BLaER1 (cell line): Measurements from ENCODE around the gene DIP2C.
"Not testable (repeated sequence)": the region's sequence is repeated elsewhere in the genome, so short reads cannot be mapped to it uniquely, and the experiment has no call there.

Experiments used
- H3K27ac ChIP-seq: shearing (Covaris generic); formaldehyde crosslinking; 2 replicates; pipeline ENCODE4 v1.8.1; 2022
- H3K27me3 ChIP-seq: shearing (Covaris generic); formaldehyde crosslinking; 2 replicates; pipeline ENCODE4 v1.8.1; 2022
- H3K36me3 ChIP-seq: shearing (Covaris generic); formaldehyde crosslinking; 2 replicates; pipeline ENCODE4 v1.8.1; 2022
- H3K4me1 ChIP-seq: shearing (Covaris generic); formaldehyde crosslinking; 2 replicates; pipeline ENCODE4 v1.8.1; 2022
- H3K4me2 ChIP-seq: shearing (Covaris generic); formaldehyde crosslinking; 2 replicates; pipeline ENCODE4 v1.8.1; 2022
- H3K4me3 ChIP-seq: shearing (Covaris generic); formaldehyde crosslinking; 2 replicates; pipeline ENCODE4 v1.8.1; 2022
- H3K9ac ChIP-seq: shearing (Covaris generic); formaldehyde crosslinking; 2 replicates; pipeline ENCODE4 v1.8.1; 2022
- H3K9me3 ChIP-seq: shearing (Covaris generic); formaldehyde crosslinking; 2 replicates; pipeline ENCODE4 v1.8.1; 2022
- H4K20me1 ChIP-seq: shearing (Covaris generic); formaldehyde crosslinking; 2 replicates; pipeline ENCODE4 v1.8.1; 2022
- Cebpa-rat ChIP-seq: shearing (Covaris generic); IDR thresholded peaks from 2 replicates; pipeline ENCODE4 v1.8.1; 2022

The DIP2C gene

GRCh38 chr10:649445-649797 lies 40.0 kb downstream of the DIP2C start:
- H3K4me3 ChIP-seq: no peak overlapping the region
- no peak for TF ChIP-seq Cebpa-rat
- H3K9me3 ChIP-seq: peaks cover 12% of the 10 kb centered on the region
- peaks cover 29% of the 10 kb centered on the region for H3K4me1 ChIP-seq
- no peak overlapping the region for H3K9ac ChIP-seq
- no peak overlapping the region for H3K27ac ChIP-seq
- peaks cover 14% of the 10 kb centered on the region for H3K36me3 ChIP-seq
- H4K20me1 ChIP-seq: peaks cover 96% of the 10 kb centered on the region
- H3K4me2 ChIP-seq: no peak overlapping the region
- no peaks in the 10 kb centered on the region for H3K27me3 ChIP-seq

DNA sequence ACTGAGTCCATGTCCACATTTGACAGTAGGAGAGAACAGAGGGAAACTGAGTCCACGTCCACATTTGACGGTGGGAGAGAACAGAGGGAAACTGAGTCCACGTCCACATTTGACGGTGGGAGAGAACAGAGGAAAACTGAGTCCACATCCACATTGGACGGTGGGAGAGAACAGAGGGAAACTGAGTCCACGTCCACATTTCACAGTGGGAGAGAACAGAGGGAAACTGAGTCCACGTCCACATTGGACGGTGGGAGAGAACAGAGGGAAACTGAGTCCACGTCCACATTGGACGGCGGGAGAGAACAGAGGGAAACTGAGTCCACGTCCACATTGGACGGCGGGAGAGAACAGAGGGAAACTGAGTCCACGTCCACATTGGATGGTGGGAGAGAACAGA lies 42.4 kb downstream of the DIP2C start:
- H3K9me3 ChIP-seq: peaks cover 15% of the 10 kb centered on the region
- not testable (repeated sequence) for H3K27me3 ChIP-seq, H3K4me3 ChIP-seq, H3K27ac ChIP-seq, H3K4me2 ChIP-seq, H3K9ac ChIP-seq
- H4K20me1 ChIP-seq: peaks cover 96% of the 10 kb centered on the region
- H3K4me1 ChIP-seq: peaks cover 22% of the 10 kb centered on the region
- peaks cover 14% of the 10 kb centered on the region for H3K36me3 ChIP-seq

GRCh38 chr10:646118-646524 lies 43.3 kb downstream of the DIP2C start:
- Histone ChIP-seq H3K36me3 (peaks cover 14% of the 10 kb centered on the region), H3K27ac (no peak overlapping the region), H3K9ac (no peak overlapping the region), H3K9me3 (peaks cover 15% of the 10 kb centered on the region), H4K20me1 (peaks cover 96% of the 10 kb centered on the region), H3K4me3 (no peak overlapping the region), H3K4me2 (no peak overlapping the region), H3K4me1 (peaks cover 13% of the 10 kb centered on the region), H3K27me3 (no peaks in the 10 kb centered on the region)
- TF ChIP-seq Cebpa-rat: no peak

DNA sequence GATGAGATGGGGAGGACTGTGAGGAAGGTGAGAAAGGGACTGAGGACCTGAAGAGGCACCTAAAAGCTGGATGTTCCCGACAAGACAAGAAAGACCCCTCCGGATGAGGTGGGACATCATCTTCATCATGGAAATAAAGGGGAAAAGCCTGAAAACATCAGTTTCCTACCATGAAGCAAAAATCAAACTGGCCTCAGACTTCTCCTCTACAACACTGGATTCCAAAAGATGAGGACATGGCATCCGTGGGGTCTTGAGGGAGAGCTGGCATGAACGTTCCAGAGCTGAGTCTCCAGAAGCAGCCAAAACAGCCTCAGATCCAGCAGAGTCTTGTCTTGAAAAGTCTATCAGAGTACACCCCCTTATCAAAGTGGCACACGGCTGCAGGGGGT lies 44.5 kb downstream of the DIP2C start:
- Histone ChIP-seq H3K9me3 (peaks cover 15% of the 10 kb centered on the region), H4K20me1 (peaks cover 96% of the 10 kb centered on the region), H3K4me1 (peaks cover under 1% of the 10 kb centered on the region; the same call in 1 of the 2 replicates), H3K9ac (no peak overlapping the region), H3K27ac (no peak overlapping the region), H3K27me3 (no peaks in the 10 kb centered on the region), H3K36me3 (peaks cover 7% of the 10 kb centered on the region), H3K4me3 (no peak overlapping the region), H3K4me2 (no peak overlapping the region)
- no peak for TF ChIP-seq Cebpa-rat

- Histone ChIP-seq H3K27ac (no peak overlapping the region), H4K20me1 (peaks cover 97% of the 10 kb centered on the region)
- no peak for TF ChIP-seq Cebpa-rat
These were observed 45.2 kb downstream of the DIP2C start for GRCh38 chr10:644076-644942.

DNA sequence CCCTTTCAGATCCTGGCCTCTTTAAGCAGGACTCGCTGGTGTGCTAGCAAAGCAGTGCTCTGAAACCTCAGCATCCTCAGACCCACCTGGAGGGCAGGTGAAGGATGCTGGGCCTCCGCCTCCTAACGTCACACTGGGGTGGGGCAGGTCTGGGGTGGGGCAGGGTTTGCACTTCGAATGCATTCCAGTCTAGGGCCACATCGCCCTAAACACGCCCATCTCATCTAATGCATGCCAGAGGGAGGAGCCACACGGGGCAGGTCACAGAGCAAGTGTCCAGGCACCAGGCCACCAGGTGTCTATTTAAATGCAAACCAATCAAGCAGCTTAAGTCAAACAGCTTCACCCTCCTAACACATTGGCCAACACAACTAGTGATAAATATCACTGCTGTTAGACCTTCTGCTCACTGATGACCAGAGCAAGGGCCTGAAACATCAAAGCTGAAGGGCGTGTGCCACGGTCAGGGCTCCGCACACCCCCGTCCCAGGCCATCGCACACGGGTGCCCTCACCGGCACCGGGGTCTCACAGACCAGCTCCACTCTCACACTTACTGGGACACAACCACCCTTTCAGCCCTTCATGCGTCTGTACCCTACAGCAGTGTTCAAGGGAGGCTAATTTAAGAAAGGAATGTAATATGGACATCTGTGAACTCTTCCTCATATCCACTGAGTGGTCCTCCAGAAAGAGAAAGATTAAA lies 47.1 kb downstream of the DIP2C start:
- Histone ChIP-seq H3K4me2 (no peak overlapping the region), H3K36me3 (peaks cover 13% of the 10 kb centered on the region), H3K9ac (no peak overlapping the region), H3K9me3 (peaks cover 12% of the 10 kb centered on the region), H3K27ac (no peak overlapping the region), H3K4me1 (peaks cover 16% of the 10 kb centered on the region), H4K20me1 (peaks cover 100% of the 10 kb centered on the region), H3K27me3 (no peaks in the 10 kb centered on the region), H3K4me3 (no peak overlapping the region)
- no peak for TF ChIP-seq Cebpa-rat

More at GRCh38 chr10:644076-644942, 45.2 kb downstream of the DIP2C start:
- Histone ChIP-seq H3K36me3 (peaks cover 8% of the 10 kb centered on the region), H3K4me2 (no peak overlapping the region), H3K9me3 (peaks cover 15% of the 10 kb centered on the region), H3K9ac (no peak overlapping the region), H3K4me3 (no peak overlapping the region), H3K4me1 (no peaks in the 10 kb centered on the region), H3K27me3 (no peaks in the 10 kb centered on the region)

DNA sequence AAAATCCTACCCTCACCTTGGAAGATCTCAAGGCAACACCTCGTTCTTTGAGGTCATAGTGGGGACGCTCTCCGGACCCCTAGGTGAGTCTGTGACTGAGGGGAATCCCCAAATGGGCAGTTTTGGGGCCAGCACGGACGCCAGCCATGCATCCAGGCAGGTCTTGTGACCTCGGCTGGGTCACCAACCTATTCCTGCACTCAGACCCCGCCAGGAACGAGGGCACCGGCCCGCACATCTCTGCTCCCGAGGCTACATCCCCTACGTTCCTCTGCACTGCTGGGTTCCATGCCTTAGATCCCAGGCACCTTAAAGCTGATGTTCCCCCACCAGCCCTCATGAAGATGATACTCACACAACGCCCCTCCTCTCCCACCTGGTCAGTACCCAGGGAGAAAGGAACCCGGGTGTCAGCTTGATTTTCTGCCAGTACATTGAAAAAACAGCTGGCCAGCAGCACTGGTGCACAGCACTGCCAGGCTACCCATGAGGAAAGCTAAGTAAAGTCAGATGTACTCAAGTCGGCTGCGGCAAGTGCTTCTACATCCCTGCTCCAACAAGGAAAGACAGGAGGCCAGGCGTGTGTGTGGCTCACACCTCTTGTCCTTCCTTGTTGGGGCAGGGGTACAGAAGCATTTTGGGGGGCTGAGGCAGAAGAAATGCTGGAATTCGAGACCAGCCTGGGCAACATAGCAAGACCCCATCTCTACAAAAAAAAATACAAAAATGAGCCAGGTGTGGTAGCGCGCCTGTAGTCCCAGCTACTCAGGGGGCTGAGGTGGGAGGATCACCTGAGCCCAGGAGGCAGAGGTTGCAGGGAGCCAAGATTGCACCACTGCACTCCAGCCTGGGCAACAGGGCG lies 48.1 kb downstream of the DIP2C start:
- Histone ChIP-seq H3K27me3 (no peaks in the 10 kb centered on the region), H3K4me2 (no peak overlapping the region), H3K9ac (no peak overlapping the region), H3K4me3 (no peak overlapping the region), H3K9me3 (peaks cover 12% of the 10 kb centered on the region), H3K4me1 (peaks cover 25% of the 10 kb centered on the region), H3K36me3 (peaks cover 13% of the 10 kb centered on the region), H4K20me1 (peaks cover 100% of the 10 kb centered on the region), H3K27ac (no peak overlapping the region)
- TF ChIP-seq Cebpa-rat: no peak

- Histone ChIP-seq H3K4me1 (peaks cover 33% of the 10 kb centered on the region), H3K36me3 (peaks cover 13% of the 10 kb centered on the region), H3K27ac (no peak overlapping the region), H3K4me3 (no peak overlapping the region), H4K20me1 (peaks cover 100% of the 10 kb centered on the region), H3K27me3 (no peaks in the 10 kb centered on the region), H3K4me2 (no peak overlapping the region), H3K9ac (no peak overlapping the region), H3K9me3 (peaks cover 12% of the 10 kb centered on the region)
- TF ChIP-seq Cebpa-rat: no peak
These were observed 48.8 kb downstream of the DIP2C start for GRCh38 chr10:640673-641045.

DNA sequence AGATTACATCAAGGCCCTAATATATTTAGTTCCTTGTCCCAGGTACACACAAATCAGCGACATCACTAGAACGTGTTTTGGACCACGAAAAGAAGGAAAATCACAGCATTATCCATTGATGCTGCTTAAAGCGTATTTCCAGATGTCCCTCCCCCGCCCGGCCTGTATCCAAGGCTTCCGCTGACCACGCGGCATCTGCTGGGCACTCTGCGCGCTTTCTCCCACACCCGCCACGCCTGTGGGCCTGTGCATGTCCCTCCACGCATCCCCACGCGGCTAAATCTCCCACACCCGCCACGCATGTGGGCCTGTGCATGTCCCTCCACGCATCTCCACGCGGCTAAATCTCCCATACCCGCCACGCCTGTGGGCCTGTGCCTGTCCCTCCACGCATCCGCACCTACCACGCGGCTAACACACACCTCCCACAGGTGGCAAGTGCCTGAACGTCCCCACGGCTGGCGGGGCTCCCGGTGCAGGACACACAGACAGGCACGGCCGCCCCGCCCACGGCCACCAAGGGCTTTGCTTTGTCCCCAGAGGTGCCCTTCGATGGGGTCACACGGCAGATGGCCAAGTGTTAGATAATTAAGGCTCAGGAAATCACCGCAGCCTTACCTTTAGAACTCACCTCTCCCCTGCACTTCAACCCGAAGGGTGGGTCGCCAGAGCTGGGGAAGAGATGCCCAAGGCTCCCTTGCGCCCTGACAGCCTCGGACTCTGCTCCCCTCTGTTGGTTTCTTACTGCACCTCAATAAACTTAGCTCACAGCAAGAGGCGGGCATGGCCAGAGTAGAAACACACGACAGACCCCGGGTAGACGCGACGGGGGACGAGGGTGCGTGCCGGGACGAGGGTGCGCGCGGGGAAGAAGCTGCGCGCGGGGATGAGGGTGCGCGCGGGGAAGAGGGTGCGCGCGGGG lies 49.5 kb downstream of the DIP2C start:
- Histone ChIP-seq H3K4me1 (peaks cover 39% of the 10 kb centered on the region), H3K27ac (no peak overlapping the region), H3K27me3 (no peaks in the 10 kb centered on the region), H3K36me3 (peaks cover 10% of the 10 kb centered on the region), H3K4me2 (no peak overlapping the region), H3K9ac (no peak overlapping the region), H3K4me3 (no peak overlapping the region), H4K20me1 (peaks cover 100% of the 10 kb centered on the region), H3K9me3 (peaks cover 9% of the 10 kb centered on the region)
- no peak for TF ChIP-seq Cebpa-rat
